ENCODE data around the gene CLCN5.

DNA sequence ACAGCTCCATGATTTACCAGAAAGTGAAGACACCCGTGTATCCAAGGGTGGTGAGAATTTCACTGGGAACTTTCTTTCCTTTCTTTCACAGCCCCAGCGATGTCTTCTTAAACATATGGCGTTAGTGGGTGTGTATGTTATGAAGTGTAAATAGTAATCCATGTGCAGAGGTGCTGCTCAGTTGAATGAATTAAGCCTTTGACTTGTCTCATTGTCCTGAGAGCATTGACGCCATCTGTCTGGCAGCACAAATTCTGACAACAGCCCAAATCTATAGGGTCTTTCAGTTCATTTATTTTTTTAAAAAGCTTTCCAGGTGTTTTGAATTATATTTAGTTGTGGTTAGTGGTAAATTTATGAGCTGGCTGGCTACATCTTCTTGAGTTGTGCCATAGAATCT, 69.4 kb downstream of the CLCN5 start:
- no peak for TF ChIP-seq GABPA (IDR thresholded peaks at IDR 0.05; ENCODE audit: low read depth)
- TF ChIP-seq SIN3A (IDR thresholded peaks at IDR 0.05; ENCODE audit: low read depth, low read length) = no peak
- TF ChIP-seq MAX (IDR thresholded peaks at IDR 0.05; ENCODE audit: low read depth, low read length) = no peak
- no peak for TF ChIP-seq JUND (IDR thresholded peaks at IDR 0.05; ENCODE audit: low read depth, low read length)
- TF ChIP-seq SMARCA5 (IDR thresholded peaks at IDR 0.05) = no peak
- TF ChIP-seq POLR2A (IDR thresholded peaks at IDR 0.05; ENCODE audit: low read depth, low read length) = no peak
- no peak for TF ChIP-seq CTCF (IDR thresholded peaks at IDR 0.05 in 2 of 3, conservative IDR thresholded peaks at IDR 0.05 in 1 of 3; ENCODE audit: control insufficient read depth in 2 of 3, extremely low read depth in 1 of 3, insufficient read depth in 1 of 3, low read depth in 3 of 3, low read length in 3 of 3)
- TF ChIP-seq EGR1 (IDR thresholded peaks at IDR 0.05; ENCODE audit: borderline replicate concordance in 1 of 2, low read depth in 2 of 2, low read length in 2 of 2) = no peak
- TF ChIP-seq EZH2 (IDR thresholded peaks at IDR 0.05; ENCODE audit: borderline replicate concordance, control insufficient read depth, low read depth, low read length) = no peak
- TF ChIP-seq CREB1 (IDR thresholded peaks at IDR 0.05; ENCODE audit: low read depth) = no peak
- no peak for TF ChIP-seq HDAC2 (IDR thresholded peaks at IDR 0.05)
- TF ChIP-seq ASH2L (IDR thresholded peaks at IDR 0.05; ENCODE audit: borderline replicate concordance, low read depth) = no peak
- TF ChIP-seq ZZZ3 (IDR thresholded peaks at IDR 0.05; ENCODE audit: control insufficient read depth, insufficient read length, low read depth) = no peak
- TF ChIP-seq RFX5 (IDR thresholded peaks at IDR 0.05; ENCODE audit: low read depth, low read length) = no peak
